A375 (cell line): ENCODE results near the gene CSH1. TPM values are rescaled to one million over a fixed set of nuclear protein-coding genes. Genes with fewer than 3 reads are reported as not detected.

ENCODE experiments used
- small RNA-seq: library from RNA; depleted of rRNA; stranded (forward); fragments of <200 nt; gene quantifications from one replicate; pipeline ENCODE3, GENCODE V24; 2014
- total RNA-seq: library from RNA; depleted of rRNA; stranded (reverse); fragments of >200 nt; shearing (Covaris generic); gene quantifications from 2 replicates; pipeline ENCODE4 v1.2.3, GENCODE V29; 2014; rRNA removed

CSH1 gene
- not detected in 2 replicates for total RNA-seq

GRCh38 chr17:63896524-63897354, at the start of gene CSH1:
Gene CSH1, minus strand, starts transcription at chr17:63896574. Its CDS starts 63 bp downstream, at chr17:63896511.

GRCh38 chr17:63931981-63932561, 35.7 kb upstream of the CSH1 start, which contains the start of gene CD79B:
Gene CD79B, minus strand, starts transcription at chr17:63932331. Its CDS starts 70 bp downstream, at chr17:63932261.

DNA sequence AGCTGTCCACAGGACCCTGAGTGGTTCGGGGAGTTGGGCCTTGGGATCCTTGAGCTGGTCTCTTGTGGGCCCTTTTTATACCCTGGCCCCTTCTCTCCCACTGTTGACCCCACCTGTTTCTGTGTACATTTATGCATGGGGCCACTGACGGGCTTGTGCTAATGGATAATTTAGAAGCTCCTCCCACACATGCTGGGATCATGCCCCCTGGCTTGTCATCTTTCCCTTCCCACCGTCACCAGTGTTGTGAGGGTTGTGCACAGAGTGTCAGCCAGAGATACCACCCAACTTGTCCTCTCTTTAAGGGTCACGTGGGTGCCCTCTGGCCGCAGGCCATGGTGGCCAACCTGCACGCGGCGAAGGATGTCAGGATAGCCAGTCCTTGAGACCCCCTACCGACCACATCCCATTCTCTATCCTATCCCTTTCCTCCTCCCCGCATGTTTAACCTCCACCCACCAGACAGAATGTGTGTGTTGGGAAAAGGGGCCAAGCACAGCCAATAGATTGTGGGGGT, 22.5 kb upstream of the CSH1 start, which contains the start of gene GH1:
GH1 (minus strand) TSS at position 51 of the 517 bp plus-strand sequence. CDS start 63 bp downstream, outside the sequence.

DNA sequence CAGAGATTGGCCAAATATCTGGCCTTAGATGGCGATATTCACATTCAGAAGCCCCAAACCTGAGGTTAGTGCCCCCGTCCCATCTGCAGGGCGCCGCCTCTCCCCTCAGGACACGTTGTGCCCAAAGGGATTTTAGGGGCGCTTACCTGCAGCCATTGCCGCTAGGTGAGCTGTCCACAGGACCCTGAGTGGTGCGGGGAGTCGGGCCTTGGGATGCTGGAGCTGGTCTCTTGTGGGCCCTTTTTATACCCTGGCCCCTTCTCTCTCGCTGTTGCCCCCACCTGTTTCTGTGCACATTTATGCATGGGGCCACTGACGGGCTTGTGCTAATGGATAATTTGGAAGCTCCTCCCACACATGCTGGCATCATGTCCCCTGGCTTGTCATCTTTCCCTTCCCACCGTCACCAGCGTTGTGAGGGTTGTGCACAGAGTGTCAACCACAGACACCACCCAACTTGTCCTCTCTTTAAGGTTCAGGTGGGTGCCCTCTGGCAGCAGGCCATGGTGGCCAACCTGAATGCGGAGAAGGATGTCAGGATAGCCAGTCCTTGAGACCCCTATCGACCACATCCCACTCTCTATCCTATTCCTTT, 14.8 kb upstream of the CSH1 start, which contains the start of gene CSHL1:
CSHL1 (minus strand) TSS at position 218 of the 595 bp plus-strand sequence; CDS start at position 156, 62 bp downstream.

GRCh38 chr17:63881935-63882601, 14.3 kb downstream of the CSH1 start, which contains the start of gene GH2:
Gene GH2, minus strand, starts transcription at chr17:63881944. Its CDS starts 143 bp downstream, at chr17:63881801.

GRCh38 chr17:63873577-63873976, 22.8 kb downstream of the CSH1 start, which contains the start of gene CSH2:
Gene CSH2, minus strand, starts transcription at chr17:63873677. Its CDS starts 63 bp downstream, at chr17:63873614.

Small RNAs within 50 kb of the gene (small RNA-seq; reads per million reads assigned to genes)
- gene AC040958.1 (not detected), gene AC127029.1 (not detected), gene GH1 (not detected)

Other genes with a start within 250 kb of the CSH1 start
- gene LIMD2, start 196.4 kb downstream of the CSH1 start, total RNA-seq = 20.9 and 23.7 TPM in 2 replicates
- 18.3 and 22.6 TPM in 2 replicates for gene STRADA, start 154.8 kb downstream of the CSH1 start, total RNA-seq
- 73.7 and 79.6 TPM in 2 replicates for gene CCDC47, start 123.0 kb downstream of the CSH1 start, total RNA-seq
- gene DDX42, start 122.4 kb downstream of the CSH1 start, total RNA-seq = 61.0 and 70.2 TPM in 2 replicates
- 100 and 120 TPM in 2 replicates for gene PSMC5, start 69.1 kb downstream of the CSH1 start, total RNA-seq
- 143 and 158 TPM in 2 replicates for gene FTSJ3, start 68.9 kb downstream of the CSH1 start, total RNA-seq
- 109 and 111 TPM in 2 replicates for gene SMARCD2, start 53.9 kb downstream of the CSH1 start, total RNA-seq
- not detected in 2 replicates for gene CSH2, start 22.9 kb downstream of the CSH1 start, total RNA-seq
- not detected in 2 replicates for gene GH2, start 14.6 kb downstream of the CSH1 start, total RNA-seq
- gene CSHL1, start 14.7 kb upstream of the CSH1 start, total RNA-seq = not detected in 2 replicates
- not detected in 2 replicates for gene GH1, start 22.3 kb upstream of the CSH1 start, total RNA-seq
- gene CD79B, start 35.8 kb upstream of the CSH1 start, total RNA-seq = not detected in 2 replicates
- not detected in 2 replicates for gene SCN4A, start 76.3 kb upstream of the CSH1 start, total RNA-seq
- 0.03 and 0.08 TPM in 2 replicates for gene PRR29, start 101.8 kb upstream of the CSH1 start, total RNA-seq
- not detected in 2 replicates for gene ICAM2, start 124.1 kb upstream of the CSH1 start, total RNA-seq
- gene ERN1, start 233.6 kb upstream of the CSH1 start, total RNA-seq = 9.2 and 9.8 TPM in 2 replicates